Stimulated activated CD4-positive, alpha-beta T cell treated with anti-CD3 and anti-CD28 coated beads, Interleukin-2, amount 100 ng/mL, for 24 hours (primary cell): ENCODE results near the gene DUS2.
"Not testable (repeated sequence)": the region's sequence is repeated elsewhere in the genome, so short reads cannot be mapped to it uniquely, and the experiment has no call there.

Source experiments
- DNase-seq, 2 donors: peaks; one replicate each; pipeline ENCODE4 v3.0.0-alpha.2; 2020

Gene DUS2

DNA sequence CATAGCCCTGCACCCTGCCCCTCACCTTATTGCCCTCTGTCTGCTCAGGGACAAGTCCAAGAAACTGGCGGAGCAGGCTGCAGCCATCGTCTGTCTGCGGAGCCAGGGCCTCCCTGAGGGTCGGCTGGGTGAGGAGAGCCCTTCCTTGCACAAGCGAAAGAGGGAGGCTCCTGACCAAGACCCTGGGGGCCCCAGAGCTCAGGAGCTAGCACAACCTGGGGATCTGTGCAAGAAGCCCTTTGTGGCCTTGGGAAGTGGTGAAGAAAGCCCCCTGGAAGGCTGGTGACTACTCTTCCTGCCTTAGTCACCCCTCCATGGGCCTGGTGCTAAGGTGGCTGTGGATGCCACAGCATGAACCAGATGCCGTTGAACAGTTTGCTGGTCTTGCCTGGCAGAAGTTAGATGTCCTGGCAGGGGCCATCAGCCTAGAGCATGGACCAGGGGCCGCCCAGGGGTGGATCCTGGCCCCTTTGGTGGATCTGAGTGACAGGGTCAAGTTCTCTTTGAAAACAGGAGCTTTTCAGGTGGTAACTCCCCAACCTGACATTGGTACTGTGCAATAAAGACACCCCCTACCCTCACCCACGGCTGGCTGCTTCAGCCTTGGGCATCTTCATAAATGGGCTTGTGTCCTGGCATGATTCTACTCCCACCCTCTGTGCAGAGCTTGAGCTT is 55.8 kb downstream of the DUS2 start:
- no peak for DNase-seq

DNA sequence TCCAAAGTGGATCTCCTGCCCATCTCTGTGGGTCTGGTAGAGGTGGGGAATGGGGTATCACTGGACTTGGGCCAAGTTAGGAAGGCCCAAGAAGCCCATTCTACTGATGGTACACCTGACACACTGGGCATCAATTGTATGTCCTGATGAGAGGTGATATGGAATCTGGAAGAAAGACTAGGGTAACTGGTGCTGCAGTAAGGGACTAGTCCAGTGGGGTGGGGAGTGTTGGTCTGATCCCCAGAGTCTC is 56.2 kb downstream of the DUS2 start:
- DNase-seq: no peak

DNA sequence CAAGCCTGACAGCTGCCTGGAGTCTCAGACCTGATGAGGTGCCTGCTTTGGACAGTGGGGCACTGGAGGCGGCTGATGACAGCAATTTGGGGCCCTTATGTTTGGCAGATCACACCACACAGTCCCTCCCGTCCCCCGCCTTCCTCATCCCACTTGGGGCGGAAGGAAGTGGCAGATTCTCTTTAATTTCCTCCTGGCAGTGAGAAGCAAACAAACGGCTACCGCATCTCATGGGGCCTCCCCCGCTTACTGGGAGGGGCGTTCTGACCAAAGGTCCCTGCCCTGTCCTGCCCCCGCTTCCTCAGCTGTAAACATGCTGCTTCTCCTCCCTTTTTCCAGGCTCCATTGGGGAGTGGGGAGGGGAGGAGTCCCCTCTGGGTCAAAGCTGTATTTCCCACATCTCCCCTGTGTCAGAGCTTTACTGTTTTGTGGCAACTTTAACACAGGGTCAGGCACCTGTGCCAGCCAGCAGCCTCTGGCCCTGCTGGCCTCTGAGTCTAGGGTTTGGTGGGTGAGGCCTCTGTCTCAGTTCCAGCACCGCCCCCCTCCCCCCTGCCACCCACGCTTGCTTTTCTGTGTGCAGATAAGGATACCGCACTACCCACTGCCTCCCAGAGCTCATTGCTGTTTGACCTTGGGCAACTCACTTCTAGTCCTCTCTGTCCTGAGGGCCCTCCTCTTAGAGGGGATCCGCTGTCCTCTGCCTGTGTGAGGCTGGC is 56.7 kb downstream of the DUS2 start:
- peak; percentile 70 to 74 for DNase-seq

DNA sequence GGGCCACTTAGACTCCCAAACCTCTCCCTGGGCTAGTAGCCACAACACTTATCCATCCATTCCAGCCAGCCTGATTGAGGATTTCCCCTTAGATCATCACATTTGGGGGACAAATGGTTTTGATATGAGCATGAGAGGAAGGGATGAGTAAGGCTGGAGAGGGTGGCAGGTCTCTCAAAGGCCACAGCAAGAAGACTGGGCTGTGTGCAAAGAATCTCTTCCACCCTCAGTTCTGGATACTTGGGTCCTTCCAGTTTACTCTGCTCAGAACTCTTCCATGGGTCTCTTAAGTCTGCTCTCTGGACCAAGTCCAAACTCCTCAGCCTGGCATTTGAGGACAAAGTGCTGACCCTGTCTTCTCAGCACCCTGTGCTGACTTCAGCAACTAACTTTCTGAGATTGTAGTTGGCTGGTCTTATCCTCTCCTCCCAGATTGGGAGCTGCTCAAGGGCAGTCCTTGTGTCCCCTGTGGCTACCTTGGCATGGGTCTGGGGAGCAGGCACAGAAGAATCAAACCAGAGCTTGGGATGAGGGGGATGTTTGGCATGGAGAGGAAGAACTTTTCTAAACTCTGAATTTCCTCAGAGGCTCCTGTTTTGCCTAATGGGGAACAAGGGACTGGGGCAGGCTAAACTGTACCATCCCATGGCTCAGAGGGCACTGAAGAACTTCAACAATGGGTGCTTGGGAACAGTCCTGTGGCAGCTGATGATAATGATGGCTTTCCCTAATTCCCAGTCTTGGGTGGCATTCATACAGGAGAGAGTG is 59.0 kb downstream of the DUS2 start:
- peak in 1 of 2 donors; percentile 33 for DNase-seq

DNA sequence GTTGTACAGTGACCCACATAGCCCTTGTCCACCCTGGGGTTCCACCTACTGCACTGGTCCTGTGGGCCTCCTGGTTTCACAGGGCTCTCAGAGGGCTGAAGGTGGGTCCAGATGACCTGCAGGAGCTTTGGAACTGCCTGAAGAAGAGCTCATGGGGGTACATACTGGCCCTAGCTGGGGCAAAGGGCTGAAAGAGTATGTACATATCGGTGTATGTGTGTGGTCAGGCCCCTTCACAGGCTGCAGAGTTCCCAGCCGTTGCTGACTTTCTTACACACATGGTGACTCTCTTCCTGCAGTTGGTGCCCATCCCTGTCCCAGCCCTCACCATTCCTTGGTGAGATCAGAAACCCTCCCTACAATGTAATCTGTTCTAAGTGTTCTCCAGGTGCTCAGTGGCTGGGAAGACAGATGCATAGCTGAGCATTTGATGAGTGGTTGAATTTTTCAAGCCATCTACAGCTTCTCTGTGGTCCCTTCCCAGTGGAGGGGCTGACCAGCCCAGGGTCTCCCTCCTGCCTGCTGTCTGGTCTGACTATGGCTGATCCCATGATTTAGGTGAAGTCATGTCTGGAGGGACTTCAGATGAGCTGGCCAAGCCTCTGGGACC is 59.6 kb downstream of the DUS2 start:
- no peak for DNase-seq

DNA sequence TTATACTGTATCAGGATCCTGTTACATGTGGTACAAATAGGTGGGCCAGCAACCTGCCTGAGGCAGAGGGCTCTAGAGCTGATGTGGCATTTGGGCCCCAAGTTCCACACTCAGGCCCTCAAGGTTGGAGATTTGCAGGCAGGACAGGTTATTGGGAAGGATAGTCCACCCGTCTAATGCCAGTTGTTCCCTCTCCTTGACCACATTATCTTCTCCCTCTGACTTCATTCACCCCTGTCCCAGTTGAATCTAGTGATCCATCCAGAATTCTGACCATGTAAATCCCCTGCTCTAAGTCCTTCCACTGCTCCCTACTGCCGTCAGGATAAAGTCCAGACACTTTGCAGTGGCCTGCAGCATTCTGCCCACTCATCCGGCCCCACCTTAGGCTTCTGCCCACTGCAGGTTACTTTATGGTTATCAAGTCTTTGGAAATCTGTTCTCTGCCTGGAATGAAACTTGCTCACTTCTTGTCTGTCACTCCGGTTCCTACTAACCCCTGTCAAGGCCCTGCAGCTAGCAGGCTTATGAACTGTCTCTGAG is 60.2 kb downstream of the DUS2 start:
- no peak for DNase-seq

DNA sequence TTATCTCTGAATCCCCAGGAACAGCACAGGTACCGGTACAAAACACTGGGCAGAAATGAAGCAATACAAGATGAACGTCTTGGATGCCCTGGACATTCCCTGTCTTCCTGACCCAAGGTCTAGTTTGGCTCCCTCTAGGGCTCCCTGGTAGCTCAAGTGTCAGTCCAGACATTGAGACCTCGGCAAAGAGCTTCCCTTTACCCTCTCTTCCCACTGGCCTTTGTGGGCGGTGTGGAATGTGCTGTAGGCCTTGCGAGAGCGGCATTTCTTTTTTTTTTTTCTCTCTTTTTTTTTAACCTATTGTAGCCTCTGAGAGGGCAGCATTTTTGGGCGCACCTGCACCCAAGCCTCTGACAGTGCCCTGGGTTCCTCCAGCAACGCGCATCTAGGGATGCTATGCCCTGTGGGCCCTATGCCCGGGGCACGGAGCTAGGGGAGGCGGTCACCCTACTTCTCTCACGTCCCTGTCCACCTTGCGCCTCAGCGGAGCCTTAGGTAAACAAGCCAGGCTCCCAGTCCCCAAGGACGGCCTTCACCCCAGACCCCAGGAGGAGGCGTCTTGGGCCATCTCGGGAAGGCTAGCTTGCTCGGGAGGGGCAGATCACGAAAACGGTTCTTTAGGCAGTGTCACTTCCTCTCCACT is 60.9 kb downstream of the DUS2 start:
- DNase-seq: no peak

DNA sequence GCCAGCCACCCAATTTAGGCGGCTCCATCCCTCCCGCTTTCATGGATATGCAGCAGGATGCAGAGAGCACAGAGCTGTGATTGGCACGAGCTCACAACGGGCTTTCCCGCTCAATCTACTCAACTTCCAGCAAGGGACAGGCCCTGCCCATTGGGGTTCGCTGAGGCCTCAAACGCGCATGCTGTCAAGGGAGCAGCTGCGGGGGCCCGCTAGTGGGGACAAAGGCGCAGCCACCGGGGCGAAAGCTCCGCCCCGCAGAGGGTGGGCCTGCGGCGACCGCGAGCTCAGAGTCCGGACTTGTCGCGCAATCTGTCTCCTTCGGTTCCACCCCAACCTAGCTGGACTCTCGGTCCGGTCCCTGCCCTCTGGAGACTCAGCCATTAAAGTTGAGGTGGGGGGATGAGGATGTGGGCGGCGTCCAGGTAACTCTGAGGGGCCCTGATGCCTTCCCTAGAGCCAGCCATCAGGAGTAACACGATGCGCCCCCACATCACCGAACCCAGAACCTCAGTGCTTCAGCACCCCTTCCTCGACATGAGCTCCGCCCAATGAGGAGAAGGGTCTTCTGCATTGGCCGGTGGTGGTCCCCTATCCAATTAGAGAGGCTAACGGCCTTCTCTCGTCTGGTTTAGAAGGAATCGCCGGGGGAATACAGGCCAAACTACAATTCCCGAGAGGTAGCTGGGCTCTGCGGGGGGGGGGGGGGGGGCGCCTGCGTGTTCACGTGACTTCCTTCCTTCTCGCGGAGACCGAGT is 61.6 kb downstream of the DUS2 start:
- DNase-seq: peak; percentile 87 to 90

DNA sequence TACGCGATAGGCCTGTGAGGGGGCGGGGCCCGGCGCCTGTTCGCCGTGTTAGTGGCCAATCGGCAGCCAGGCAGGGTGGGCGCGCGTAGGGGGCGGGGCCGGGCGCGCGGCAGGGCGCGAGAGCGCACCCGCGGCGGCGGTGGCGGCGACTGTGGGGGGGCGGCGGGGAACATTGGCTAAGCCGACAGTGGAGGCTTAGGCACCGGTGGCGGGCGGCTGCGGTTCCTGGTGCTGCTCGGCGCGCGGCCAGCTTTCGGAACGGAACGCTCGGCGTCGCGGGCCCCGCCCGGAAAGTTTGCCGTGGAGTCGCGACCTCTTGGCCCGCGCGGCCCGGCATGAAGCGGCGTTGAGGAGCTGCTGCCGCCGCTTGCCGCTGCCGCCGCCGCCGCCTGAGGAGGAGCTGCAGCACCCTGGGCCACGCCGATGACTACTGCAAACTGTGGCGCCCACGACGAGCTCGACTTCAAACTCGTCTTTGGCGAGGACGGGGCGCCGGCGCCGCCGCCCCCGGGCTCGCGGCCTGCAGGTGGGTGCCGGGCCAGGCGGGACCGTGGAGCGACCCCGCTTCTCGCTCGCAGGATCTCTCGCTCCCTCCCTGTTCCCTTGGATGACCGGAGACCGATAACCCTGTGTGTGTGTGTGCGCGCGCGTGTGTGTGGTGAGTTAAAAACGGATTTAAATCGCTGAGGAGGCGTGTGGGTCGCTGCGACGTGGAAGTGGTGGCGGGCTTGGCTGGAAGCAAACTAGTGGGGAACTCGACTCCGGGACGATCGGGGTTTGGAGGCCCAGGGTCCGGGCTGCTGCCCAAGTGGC is 62.4 kb downstream of the DUS2 start, which contains the start of gene NFATC3:
TSS of gene NFATC3 (plus strand) at position 112 of the 813 bp plus-strand sequence. CDS start at position 424, 312 bp downstream.
- peak; percentile 99 for DNase-seq

DNA sequence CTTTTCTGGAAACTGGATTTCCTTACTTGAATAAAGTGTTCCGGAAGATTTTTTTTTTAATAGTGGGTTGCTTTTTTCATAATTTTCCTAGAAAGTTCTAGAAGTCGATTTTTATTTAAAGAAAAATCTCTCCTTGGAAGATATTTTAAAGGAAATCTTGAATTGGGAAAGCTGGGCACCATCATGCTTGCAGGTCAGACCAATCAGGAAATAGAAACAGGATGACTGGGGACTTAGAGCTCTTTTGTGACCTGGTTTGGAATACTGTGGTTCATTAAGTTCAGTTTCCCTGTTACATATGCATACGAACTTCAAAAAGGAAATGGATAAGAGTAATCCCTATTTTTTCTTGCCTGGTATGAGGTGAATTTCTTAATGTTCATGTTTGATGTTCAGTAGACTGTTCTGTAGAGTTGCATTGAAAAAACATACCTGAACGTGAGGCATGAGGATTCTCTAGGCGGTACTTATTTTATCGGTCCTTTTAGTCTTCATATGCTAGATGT is 63.3 kb downstream of the DUS2 start:
- DNase-seq: no peak

DNA sequence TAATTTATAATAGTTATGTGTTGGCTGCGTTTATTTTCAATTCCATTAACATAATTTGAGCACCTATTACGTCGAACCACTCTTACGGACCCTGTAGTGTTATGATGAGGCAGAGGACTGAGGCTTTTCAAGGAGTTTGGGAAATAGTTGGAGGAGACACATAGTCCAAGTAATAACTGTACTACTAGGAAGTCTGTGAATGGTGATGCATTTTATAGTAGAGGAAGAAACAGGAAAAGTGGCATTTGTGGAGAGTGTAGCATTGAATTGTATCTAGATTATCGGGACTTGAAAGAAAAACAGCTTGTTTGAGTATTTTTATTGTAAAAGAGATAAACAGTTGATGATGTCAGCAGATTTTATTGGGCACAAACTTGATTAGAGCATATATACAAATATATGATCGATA is 63.8 kb downstream of the DUS2 start:
- no peak for DNase-seq

DNA sequence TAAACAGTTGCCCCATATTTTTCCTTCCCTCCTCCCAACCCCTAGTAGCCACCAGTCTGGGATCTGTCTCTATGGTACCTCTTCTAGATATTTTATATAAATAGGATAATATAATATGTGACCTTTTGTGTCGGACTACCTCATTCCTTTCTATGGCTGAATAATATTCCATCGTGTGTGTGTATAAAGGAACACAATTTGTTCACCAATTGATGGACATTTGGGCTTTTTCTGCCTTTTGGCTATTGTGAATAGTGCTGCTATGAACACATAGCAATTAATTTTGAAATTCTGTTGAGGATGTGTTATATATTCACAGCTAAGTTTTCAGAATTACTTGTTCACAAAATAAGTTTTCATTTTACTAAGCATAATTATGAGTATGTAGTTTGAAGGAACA is 64.6 kb downstream of the DUS2 start:
- no peak for DNase-seq

DNA sequence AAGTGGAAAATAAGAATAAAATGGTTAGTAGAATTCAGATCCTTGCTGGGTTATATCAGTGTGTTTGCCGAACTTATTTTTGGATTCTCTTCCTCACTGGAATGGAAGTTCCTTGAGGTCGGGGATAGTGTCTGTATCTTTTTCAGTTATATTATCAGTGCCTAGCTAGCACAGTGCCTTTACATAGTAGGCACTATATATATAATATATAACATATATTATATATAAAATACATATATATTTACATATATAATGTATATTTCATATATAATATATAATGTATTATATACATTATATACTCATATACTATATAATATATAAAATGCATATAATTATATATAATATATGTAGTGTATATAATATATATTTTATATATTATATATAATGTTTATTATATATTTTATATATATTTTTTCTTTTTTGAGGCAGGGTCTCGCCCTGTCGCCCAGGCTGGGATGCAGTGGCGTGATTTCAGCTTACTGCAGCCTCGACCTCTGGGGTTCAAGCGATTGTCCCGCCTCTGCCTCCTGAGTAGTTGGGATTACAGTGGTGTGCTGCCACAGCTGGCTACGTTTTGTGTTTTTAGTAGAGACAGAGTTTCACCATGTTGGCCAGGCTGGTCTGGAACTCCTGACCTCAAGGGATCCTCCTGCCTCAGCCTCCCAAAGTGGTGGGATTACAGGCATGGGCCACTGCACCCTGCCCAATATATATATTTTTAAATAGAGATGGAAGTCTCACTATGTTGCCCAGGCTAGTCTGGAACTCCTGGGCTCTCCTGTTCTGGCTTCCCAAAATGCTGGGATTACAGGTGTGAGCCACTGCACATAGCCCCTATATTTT is 65.3 kb downstream of the DUS2 start:
- DNase-seq: no peak

DNA sequence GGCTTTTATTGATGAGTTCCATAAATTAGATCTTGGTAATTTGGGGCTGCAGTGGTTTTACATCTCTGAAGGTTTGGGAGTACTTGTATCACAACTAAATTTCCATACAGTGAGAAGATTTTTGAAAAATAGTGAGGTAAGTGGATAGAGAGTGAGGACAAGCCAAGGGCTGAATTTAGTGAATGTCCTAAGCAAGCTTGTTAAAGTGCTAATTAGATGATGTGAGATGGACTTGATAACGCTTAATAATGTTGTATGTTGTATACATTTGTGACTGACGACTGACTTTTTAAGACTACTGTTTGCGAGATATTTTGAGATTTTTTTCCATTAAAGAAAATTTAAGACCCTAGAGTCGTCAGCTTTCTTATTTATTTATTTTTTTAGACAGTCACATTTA is 66.0 kb downstream of the DUS2 start:
- no peak for DNase-seq

DNA sequence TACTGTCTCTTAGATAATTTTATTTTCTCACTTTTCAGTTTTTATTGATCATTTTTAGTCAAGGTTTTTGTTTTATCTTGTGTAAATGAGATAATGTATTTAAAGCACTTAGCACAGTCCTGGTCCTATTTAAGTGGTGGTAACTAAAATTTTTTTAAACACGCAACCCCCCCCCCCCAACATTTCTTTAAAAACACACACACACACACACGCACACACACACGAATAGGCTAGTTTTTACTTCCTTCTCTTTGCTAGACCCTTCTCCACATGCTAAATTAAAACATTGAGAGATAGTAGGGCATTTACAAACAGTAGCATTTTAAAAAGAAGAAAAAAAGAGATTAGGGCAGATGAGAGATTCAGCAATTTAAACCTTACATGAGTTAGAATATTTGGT is 67.0 kb downstream of the DUS2 start:
- DNase-seq: no peak

DNA sequence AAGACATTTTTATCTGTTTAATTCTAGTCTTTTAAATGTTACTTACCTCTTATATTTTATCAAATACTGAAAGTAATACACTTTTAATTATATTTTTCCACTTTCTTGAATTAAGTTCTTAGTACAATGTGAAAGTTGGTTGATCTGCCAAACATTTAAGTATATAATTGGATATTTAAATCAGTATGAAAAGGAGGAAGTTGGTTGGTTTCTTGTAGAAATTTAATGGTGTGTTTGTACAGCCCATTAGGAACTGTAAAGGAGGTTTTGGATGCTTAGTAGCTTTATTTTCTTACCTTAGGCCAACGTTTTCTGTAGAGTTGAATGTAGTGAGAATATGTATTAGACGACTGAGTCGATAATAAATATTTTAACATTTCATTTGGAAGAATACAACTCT is 67.4 kb downstream of the DUS2 start:
- no peak for DNase-seq

DNA sequence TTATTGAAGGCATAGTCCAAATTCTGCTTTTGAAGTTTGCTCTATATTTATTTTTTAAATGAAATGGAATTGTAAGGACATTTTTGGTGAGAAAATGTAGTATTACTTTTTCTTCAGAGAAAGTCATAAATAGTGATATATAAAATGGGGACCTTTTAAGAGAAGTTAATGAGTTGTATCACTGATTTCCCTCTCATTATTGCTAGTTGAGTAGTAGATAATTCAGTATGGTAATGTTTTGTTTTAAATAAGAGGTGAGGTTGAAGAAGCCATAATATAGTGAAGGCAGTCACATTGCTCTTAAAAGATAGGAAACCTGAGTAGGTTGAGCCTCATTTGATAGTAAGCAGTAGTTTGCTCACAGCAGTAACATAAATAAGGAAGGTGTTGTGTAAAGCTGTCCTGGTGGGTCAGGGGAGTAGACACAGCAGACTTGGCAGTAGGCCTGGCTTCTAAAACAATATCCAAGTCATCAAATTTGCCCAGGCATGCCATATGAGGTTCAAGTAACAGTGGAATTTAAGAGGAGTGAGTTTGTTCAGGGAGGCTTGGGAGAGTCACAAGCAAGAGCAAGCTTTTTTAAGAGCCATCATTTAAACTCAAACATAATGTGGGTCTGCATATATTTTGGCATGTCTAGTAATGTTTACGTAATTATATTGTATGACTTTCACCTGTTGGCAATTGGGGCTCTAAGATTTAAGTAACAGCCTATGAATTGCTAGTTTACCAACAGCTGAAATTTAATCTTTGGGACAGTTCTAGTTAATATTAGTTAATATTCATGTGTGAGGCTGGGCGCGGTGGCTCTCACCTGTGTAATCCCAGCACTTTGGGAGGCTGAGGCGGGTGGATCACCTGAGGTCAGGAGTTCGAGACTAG is 68.5 kb downstream of the DUS2 start:
- no peak for DNase-seq

DNA sequence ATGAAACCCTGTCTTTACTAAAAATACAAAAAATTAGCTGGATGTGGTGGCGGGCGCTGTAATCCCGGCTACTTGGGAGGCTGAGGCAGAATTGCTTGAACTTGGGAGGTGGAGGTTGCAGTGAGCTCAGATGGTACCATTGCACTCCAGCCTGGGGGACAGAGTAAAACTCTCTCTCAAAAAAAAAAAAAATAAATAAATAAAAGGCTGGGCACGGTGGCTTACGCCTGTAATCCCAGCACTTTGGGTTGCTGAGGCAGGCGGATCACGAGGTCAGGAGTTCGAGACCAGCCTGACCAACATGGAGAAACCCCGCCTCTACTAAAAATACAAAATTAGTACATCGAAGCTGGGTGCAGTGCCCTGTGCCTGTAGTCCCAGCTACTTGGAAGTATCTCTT is 69.2 kb downstream of the DUS2 start:
- DNase-seq: not testable (repeated sequence)
